Spleen (tissue), 11 donors: ENCODE data around the gene TDRD3. TPM values are rescaled to one million over a fixed set of nuclear protein-coding genes. Genes with fewer than 3 reads are reported as not detected.

Experiments
- DNase-seq: peaks from one replicate; pipeline ENCODE4 v3.0.0-alpha.2; 2020
- H3K27ac ChIP-seq, 8 donors: fragments of 200-600 bp; sonication (generic) in 7 of 8; 1 replicate in 4 of 8; 2 replicates in 4 of 8; pipeline versions ENCODE4 v1.5.0 to v1.8.0; 2016 to 2021; ENCODE audit warnings: inconsistent platforms in 4 of 8, mild to moderate bottlenecking in 4 of 8, moderate library complexity in 1 of 8
- H3K27me3 ChIP-seq, 7 donors: fragments of 200-600 bp; sonication (generic) in 6 of 7; replicated peaks in 1 of 7; 1 replicate in 4 of 7; 2 replicates in 3 of 7; pipeline versions ENCODE4 v1.5.0 to v1.8.0; 2016 to 2021; ENCODE audit warnings: inconsistent platforms in 3 of 7, mild to moderate bottlenecking in 1 of 7
- H3K36me3 ChIP-seq, 6 donors: fragments of 200-600 bp; sonication (generic) in 5 of 6; 1 replicate in 4 of 6; 2 replicates in 2 of 6; pipeline versions ENCODE4 v1.5.0 to v1.8.0; 2016 to 2021; ENCODE audit warnings: inconsistent platforms in 2 of 6
- H3K4me1 ChIP-seq, 6 donors: fragments of 200-600 bp; sonication (generic) in 5 of 6; 1 replicate in 3 of 6; 2 replicates in 3 of 6; pipeline versions ENCODE4 v1.5.0 to v1.8.0; 2016 to 2021; ENCODE audit warnings: inconsistent platforms in 3 of 6
- H3K4me3 ChIP-seq, 8 donors: fragments of 200-600 bp; sonication (generic) in 7 of 8; 1 replicate in 4 of 8; 2 replicates in 4 of 8; pipeline versions ENCODE4 v1.5.0 to v1.8.0; 2016 to 2021; ENCODE audit warnings: inconsistent platforms in 4 of 8, mild to moderate bottlenecking in 4 of 8, moderate library complexity in 2 of 8
- H3K9me3 ChIP-seq, 8 donors: fragments of 200-600 bp; sonication (generic) in 7 of 8; 1 replicate in 4 of 8; 2 replicates in 4 of 8; pipeline versions ENCODE4 v1.5.0 to v1.8.0; 2016 to 2021; ENCODE audit warnings: inconsistent platforms in 4 of 8
- CTCF ChIP-seq, 11 experiments: fragments of 200-600 bp in 7 of 11; fragments of 450-650 bp in 4 of 11; sonication (generic) in 4 of 11; IDR thresholded peaks in 8 of 11; conservative IDR thresholded peaks in 3 of 11; 1 replicate in 7 of 11; 2 replicates in 4 of 11; pipeline versions ENCODE4 v1.4.0 to v1.8.0; 2016 to 2021; ENCODE audit warnings: antibody characterized with exemption in 11 of 11, inconsistent platforms in 4 of 11, mild to moderate bottlenecking in 1 of 11
- POLR2A ChIP-seq, 3 donors: fragments of 450-650 bp; IDR thresholded peaks; one replicate each; pipeline ENCODE4 v1.5.1; 2017; ENCODE audit warnings: antibody characterized with exemption in 3 of 3, mild to moderate bottlenecking in 1 of 3
- POLR2AphosphoS5 ChIP-seq, 3 donors: sonication (generic); formaldehyde crosslinking; IDR thresholded peaks; one replicate each; pipeline ENCODE4 v1.5.1; 2017; ENCODE audit warnings: antibody characterized with exemption in 3 of 3
- WGBS, 5 donors: extraction: QIAGEN DNeasy Blood & Tissue Kit in 3 of 5; methylation state at CpG; one replicate each; pipeline versions ENCODE4 v1.1.5 to v1.1.7; 2013 to 2018; 5-methylcytosine and 5-hydroxymethylcytosine counted together
- intact Hi-C: fragments of 100-400 bp; cut with DNase I; formaldehyde crosslinking; loops from one replicate; pipeline ENCODE4 v1.15.0; 2023; ENCODE audit warnings: low total_unique reads
- polyA plus RNA-seq, 3 donors: library from polyadenylated mRNA; stranded (reverse); fragments of 200-250 nt; gene quantifications; one replicate each; pipeline ENCODE4 v1.2.1, GENCODE V29; 2013
- total RNA-seq, 7 donors: library from RNA; depleted of rRNA in 3 of 7; stranded (reverse); fragments of >200 nt in 3 of 7; fragmentation: NEBNext Ultra II Directional in 4 of 7; extraction: Animal tissue kit (Norgen Biotek cat#: 25700) in 4 of 7; gene quantifications; one replicate each; pipeline versions ENCODE4 v1.1.0 to v1.2.1, GENCODE V29; 2016 to 2021
- donor health status: healthy with polysubstance abuse.
- donor health status: DM: no; HTN: no; CAD: no; lungs with moderate emphysema.
- donor health status: DM: no; HTN: no; CAD: no.
- donor health status: Bipolar disorder and iron deficiency.
- donor health status: healthy.
- donor health status: DM: no; HTN: no; CAD: no.
- donor health status: DM: yes; HTN: yes; CAD: no.

TDRD3 gene
- total and polyA plus RNA-seq, 10 donors: 9.5 to 36.4 (median 23.1) TPM

- H3K4me1 ChIP-seq: peaks cover 0 to 49% (median 22%) of the 10 kb centered on the region in 6 donors
- peaks cover 0 to 5% (median 0%) of the 10 kb centered on the region in 8 donors for H3K9me3 ChIP-seq
- no peak overlapping the region for H3K27ac ChIP-seq
- TF ChIP-seq POLR2A (IDR thresholded peaks at IDR 0.05): no peak
- H3K27me3 ChIP-seq: no peaks in the 10 kb centered on the region
- DNase-seq: no peak
- intact Hi-C loops: no loop called here
- H3K36me3 ChIP-seq: no peaks in the 10 kb centered on the region
- H3K4me3 ChIP-seq: no peak overlapping the region
These were observed 17.2 kb downstream of the TDRD3 start for GRCh38 chr13:60414177-60414576.

DNA sequence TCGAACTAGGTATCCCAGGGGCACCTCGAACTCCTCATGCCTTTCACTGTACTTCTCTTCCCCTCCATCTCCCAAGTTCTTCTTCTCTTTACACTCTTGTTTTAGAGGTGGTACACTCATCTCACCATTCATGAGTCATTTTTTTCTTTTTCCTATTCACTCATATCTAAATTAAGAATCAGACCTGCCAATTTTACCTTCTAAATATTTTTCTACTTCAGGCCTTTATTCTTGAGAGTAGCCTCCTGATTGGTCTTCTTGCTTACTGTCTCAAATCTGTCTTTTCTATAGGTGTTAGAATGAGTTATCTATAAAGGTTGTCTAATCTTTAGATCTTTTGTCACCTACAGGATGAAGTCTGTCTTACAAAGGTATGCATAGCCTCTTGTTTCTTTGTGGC lies 20.7 kb downstream of the TDRD3 start:
- 81 to 93% (median 90%) methylated on average over 2 of the region's 2 CpGs for WGBS, 5 donors
- DNase-seq: no peak
- Histone ChIP-seq H3K9me3 (peaks cover 0 to 12% (median 0%) of the 10 kb centered on the region in 8 donors), H3K4me3 (no peak overlapping the region), H3K27ac (no peak overlapping the region), H3K4me1 (peaks cover 0 to 22% (median 16%) of the 10 kb centered on the region in 6 donors), H3K36me3 (peaks cover 0 to 4% (median 0%) of the 10 kb centered on the region in 6 donors), H3K27me3 (no peaks in the 10 kb centered on the region)
- no peak for TF ChIP-seq CTCF (IDR thresholded peaks at IDR 0.05 in 8 of 11, conservative IDR thresholded peaks at IDR 0.05 in 3 of 11)
- no peak for TF ChIP-seq POLR2AphosphoS5 (IDR thresholded peaks at IDR 0.05)
- no peak for TF ChIP-seq POLR2A (IDR thresholded peaks at IDR 0.05)
- intact Hi-C loops: no loop called here

DNA sequence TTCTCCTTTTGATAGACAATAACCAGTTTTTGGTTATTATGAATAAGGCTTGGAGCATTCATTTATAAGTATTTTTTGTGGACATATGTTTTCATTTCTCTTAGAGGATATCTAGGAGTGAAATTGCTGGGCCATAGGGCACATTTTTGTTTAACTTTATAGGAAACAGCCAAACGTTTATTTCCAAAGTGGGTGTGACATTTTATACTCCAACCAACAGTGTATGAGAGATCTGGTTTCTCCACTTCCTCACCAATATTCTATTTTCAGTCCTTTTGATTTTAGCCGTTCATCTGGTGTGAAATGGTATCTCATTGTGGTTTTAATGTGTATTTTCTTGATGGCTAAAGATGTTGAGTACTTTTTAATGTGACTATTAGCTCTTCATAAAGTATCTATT lies 21.9 kb downstream of the TDRD3 start:
- Histone ChIP-seq H3K4me1 (peaks cover 0 to 10% (median 6%) of the 10 kb centered on the region in 6 donors), H3K4me3 (no peak overlapping the region), H3K27me3 (no peaks in the 10 kb centered on the region), H3K36me3 (peaks cover 0 to 4% (median 0%) of the 10 kb centered on the region in 6 donors), H3K27ac (no peak overlapping the region), H3K9me3 (peaks cover 0 to 14% (median 0%) of the 10 kb centered on the region in 8 donors)
- WGBS, 5 donors: 60 to 77% (median 64%) methylated on average over 2 of the region's 2 CpGs
- DNase-seq: no peak
- TF ChIP-seq POLR2A (IDR thresholded peaks at IDR 0.05) (no peak), POLR2AphosphoS5 (IDR thresholded peaks at IDR 0.05) (no peak), CTCF (IDR thresholded peaks at IDR 0.05 in 8 of 11, conservative IDR thresholded peaks at IDR 0.05 in 3 of 11) (no peak)
- intact Hi-C loops: no loop called here

DNA sequence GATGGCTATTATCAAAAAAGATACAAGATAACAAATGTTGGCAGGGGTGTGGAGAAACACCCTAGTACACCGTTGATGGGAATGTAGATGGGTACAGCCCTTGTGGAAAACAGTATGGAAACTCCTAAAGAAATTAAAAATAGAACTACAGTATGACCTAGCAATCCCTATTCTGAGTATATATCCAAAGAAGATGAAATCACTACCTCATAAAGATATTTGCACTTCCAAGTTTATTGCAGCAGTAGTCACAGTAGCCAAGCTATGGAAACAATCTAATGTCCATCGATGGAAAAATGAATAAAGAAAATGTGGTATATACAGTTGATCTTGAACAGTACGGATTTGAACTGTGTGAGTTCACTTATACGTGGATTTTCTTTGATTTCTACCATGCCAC lies 28.3 kb downstream of the TDRD3 start:
- intact Hi-C loops: no loop called here
- H3K27me3 ChIP-seq: no peaks in the 10 kb centered on the region
- 91 to 97% (median 93%) methylated on average over 4 of the region's 4 CpGs for WGBS, 5 donors
- DNase-seq: no peak
- TF ChIP-seq POLR2AphosphoS5 (IDR thresholded peaks at IDR 0.05): no peak
- TF ChIP-seq CTCF (IDR thresholded peaks at IDR 0.05 in 8 of 11, conservative IDR thresholded peaks at IDR 0.05 in 3 of 11): no peak
- no peak for TF ChIP-seq POLR2A (IDR thresholded peaks at IDR 0.05)
- H3K36me3 ChIP-seq: peaks cover 0 to 4% (median 0%) of the 10 kb centered on the region in 6 donors
- H3K4me3 ChIP-seq: no peak overlapping the region
- peaks cover 0 to 8% (median 0%) of the 10 kb centered on the region in 8 donors for H3K9me3 ChIP-seq
- H3K4me1 ChIP-seq: peaks cover 0 to 26% (median 7%) of the 10 kb centered on the region in 6 donors
- no peak overlapping the region for H3K27ac ChIP-seq

DNA sequence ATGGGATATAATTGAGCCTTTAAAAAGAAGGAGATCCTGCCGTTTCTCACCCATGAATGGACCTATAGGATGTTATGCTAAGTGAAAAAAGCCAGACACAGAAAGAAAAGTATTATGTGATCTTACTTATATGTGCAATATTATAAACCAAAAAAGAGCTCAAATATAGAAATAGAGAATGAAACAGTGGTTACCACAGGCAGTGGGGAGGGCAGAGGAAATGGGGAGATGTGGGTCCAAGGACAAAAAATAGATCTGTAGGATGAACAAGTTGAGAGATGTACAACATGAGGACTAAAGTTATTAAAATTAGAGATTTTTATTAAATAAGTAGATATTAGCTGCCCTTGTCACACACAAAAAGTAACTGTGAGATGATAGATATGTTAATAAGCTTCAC lies 29.1 kb downstream of the TDRD3 start:
- WGBS, 5 donors: 67 to 88% (median 78%) methylated on average over 1 of the region's 1 CpG
- Histone ChIP-seq H3K4me1 (peaks cover 0 to 31% (median 7%) of the 10 kb centered on the region in 6 donors), H3K9me3 (peaks cover 0 to 5% (median 0%) of the 10 kb centered on the region in 8 donors), H3K27ac (no peak overlapping the region), H3K36me3 (peaks cover 0 to 1% (median 0%) of the 10 kb centered on the region in 6 donors), H3K27me3 (no peaks in the 10 kb centered on the region), H3K4me3 (no peak overlapping the region)
- TF ChIP-seq POLR2AphosphoS5 (IDR thresholded peaks at IDR 0.05) (no peak), POLR2A (IDR thresholded peaks at IDR 0.05) (no peak), CTCF (IDR thresholded peaks at IDR 0.05 in 8 of 11, conservative IDR thresholded peaks at IDR 0.05 in 3 of 11) (no peak)
- intact Hi-C loops: no loop called here
- DNase-seq: no peak
